ENCODE measurements around the gene FMNL2. TPM values are rescaled to one million over a fixed set of nuclear protein-coding genes. Genes with fewer than 3 reads are reported as not detected.

The FMNL2 gene
- total RNA-seq, 1 experiment from 2014 or later: 33.6 TPM

- WGBS (ENCODE audit: extremely low coverage, insufficient read length, low lambda C conversion rate): no CpG with 5 or more reads among the region's 1 CpG
- H3K27ac Mint-ChIP-seq: peak overlapping the region in 1 of 3 experiments; percentile 5; a peak in 2 of 7 replicates
Observed at GRCh38 chr2:152552888-152553287, 217.9 kb downstream of the FMNL2 start.

More at GRCh38 chr2:152552888-152553287, 217.9 kb downstream of the FMNL2 start:
- H2AK5ac ChIP-seq (ENCODE audit: insufficient read length, low read length): no peak overlapping the region
- no peak overlapping the region for H2BK5ac ChIP-seq (ENCODE audit: insufficient read length, low read length)
- H3K56ac ChIP-seq (ENCODE audit: insufficient read length, low read depth, low read length): no peak overlapping the region
- H4K91ac ChIP-seq (ENCODE audit: insufficient read length, low read depth, low read length): no peak overlapping the region
- H3T11ph ChIP-seq (ENCODE audit: low read length): no peak overlapping the region
- H4K5ac ChIP-seq (ENCODE audit: insufficient read length, low read depth, low read length): no peak overlapping the region
- Mint-ChIP-seq H3K4me1 (peaks cover 13 to 19% of the 10 kb centered on the region in 2 experiments), H3K27me3 (ENCODE audit: low read depth) (no peaks in the 10 kb centered on the region), H3K9me3 (no peaks in the 10 kb centered on the region), H3K36me3 (ENCODE audit: insufficient read depth in 1 of 3, low read depth in 3 of 3) (peaks cover 0 to 5% (median 4%) of the 10 kb centered on the region in 3 experiments; a peak in 5 of 7 replicates), H3K4me3 (no peak overlapping the region)
- no peak overlapping the region for H3K23ac ChIP-seq (ENCODE audit: insufficient read length, low read depth, low read length)
- H3K79me2 ChIP-seq (ENCODE audit: insufficient read depth, low read length): no peaks in the 10 kb centered on the region
- no peak for DNase-seq
- H2BK15ac ChIP-seq (ENCODE audit: low read depth, low read length): no peak overlapping the region
- TF ChIP-seq, protein P1, sequence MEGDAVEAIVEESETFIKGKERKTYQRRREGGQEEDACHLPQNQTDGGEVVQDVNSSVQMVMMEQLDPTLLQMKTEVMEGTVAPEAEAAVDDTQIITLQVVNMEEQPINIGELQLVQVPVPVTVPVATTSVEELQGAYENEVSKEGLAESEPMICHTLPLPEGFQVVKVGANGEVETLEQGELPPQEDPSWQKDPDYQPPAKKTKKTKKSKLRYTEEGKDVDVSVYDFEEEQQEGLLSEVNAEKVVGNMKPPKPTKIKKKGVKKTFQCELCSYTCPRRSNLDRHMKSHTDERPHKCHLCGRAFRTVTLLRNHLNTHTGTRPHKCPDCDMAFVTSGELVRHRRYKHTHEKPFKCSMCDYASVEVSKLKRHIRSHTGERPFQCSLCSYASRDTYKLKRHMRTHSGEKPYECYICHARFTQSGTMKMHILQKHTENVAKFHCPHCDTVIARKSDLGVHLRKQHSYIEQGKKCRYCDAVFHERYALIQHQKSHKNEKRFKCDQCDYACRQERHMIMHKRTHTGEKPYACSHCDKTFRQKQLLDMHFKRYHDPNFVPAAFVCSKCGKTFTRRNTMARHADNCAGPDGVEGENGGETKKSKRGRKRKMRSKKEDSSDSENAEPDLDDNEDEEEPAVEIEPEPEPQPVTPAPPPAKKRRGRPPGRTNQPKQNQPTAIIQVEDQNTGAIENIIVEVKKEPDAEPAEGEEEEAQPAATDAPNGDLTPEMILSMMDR (conservative IDR thresholded peaks at IDR 0.05): no peak
- H2BK20ac ChIP-seq (ENCODE audit: low read depth, low read length, poor library complexity, severe bottlenecking): no peak overlapping the region
- no peaks in the 10 kb centered on the region for H4K20me1 ChIP-seq (ENCODE audit: control insufficient read depth, insufficient read depth, insufficient read length)
- H2BK120ac ChIP-seq (ENCODE audit: low read depth, low read length, poor library complexity, severe bottlenecking): no peak overlapping the region
- no peak overlapping the region for H2BK12ac ChIP-seq (ENCODE audit: insufficient read length, low read depth, low read length)
- H3K4ac ChIP-seq (ENCODE audit: low read depth, low read length): no peak overlapping the region
- H3K27me3 ChIP-seq (ENCODE audit: insufficient read depth, low read length): no peaks in the 10 kb centered on the region
- H3K79me1 ChIP-seq (ENCODE audit: insufficient read depth, low read depth, low read length, poor library complexity, severe bottlenecking): no peaks in the 10 kb centered on the region
- no peak overlapping the region for H3K4me2 ChIP-seq (ENCODE audit: insufficient read depth, insufficient read length, low read length)
- H3K9me3 ChIP-seq (ENCODE audit: control insufficient read depth, low read depth, low read length): no peaks in the 10 kb centered on the region
- no peaks in the 10 kb centered on the region; the same call in 1 of the 2 replicates for H3K4me1 ChIP-seq (ENCODE audit: insufficient read depth, low read length)
- H4K8ac ChIP-seq (replicated peaks; ENCODE audit: insufficient read length, low read depth, low read length): no peak overlapping the region
- H3K23me2 ChIP-seq (ENCODE audit: insufficient read length, low read depth, low read length, poor library complexity, severe bottlenecking): no peaks in the 10 kb centered on the region
- H3K27ac ChIP-seq (ENCODE audit: insufficient read length, low read depth, low read length): no peak overlapping the region
- H3K14ac ChIP-seq (ENCODE audit: insufficient read depth, low read length): no peak overlapping the region
- no peak overlapping the region for H3K18ac ChIP-seq (ENCODE audit: insufficient read length, low read depth, low read length)
- H3K9ac ChIP-seq (ENCODE audit: extremely low read depth, insufficient read length, low read length): no peak overlapping the region
- no peak overlapping the region for H2AFZ ChIP-seq (ENCODE audit: low read length)

Data from H9 (cell line).